GM12892 (cell line): Measurements from ENCODE around the gene TMA16.

ENCODE experiments used
- POLR2A ChIP-seq: IDR thresholded peaks from 2 replicates; pipeline ENCODE4 v1.6.1; 2011; ENCODE audit warnings: low read depth, low read length, control low read depth
- POLR2AphosphoS5 ChIP-seq: IDR thresholded peaks from 2 replicates; pipeline ENCODE4 v1.6.1; 2011; ENCODE audit warnings: low read depth, low read length, control low read depth

GRCh38 chr4:163540448-163540847, 46.0 kb downstream of the TMA16 start:
- TF ChIP-seq POLR2A: no peak
- no peak for TF ChIP-seq POLR2AphosphoS5
